GM13976 (cell line): ENCODE results near the gene POLR2L.

Experiments
- DNase-seq: peaks from one replicate; pipeline ENCODE4 v3.0.0; 2012; ENCODE audit warnings: low spot score
- in situ Hi-C: fragments of 300-500 bp; cut with MboI; formaldehyde crosslinking; loops from one replicate; pipeline ENCODE4 v1.12.0; 2022; ENCODE audit warnings: low sequenced_read_pairs, mixed read lengths, inconsistent platforms; ENCODE audit not compliant: unreplicated experiment
- TF ChIP-seq, protein P1 (sequence below): IDR thresholded peaks from 2 replicates; pipeline ENCODE4 v1.5.1; 2012; ENCODE audit warnings: borderline replicate concordance, mild to moderate bottlenecking; ENCODE audit not compliant: insufficient read depth; ENCODE audit errors: extremely low read depth, missing control alignments, control extremely low read depth

The POLR2L gene

DNA sequence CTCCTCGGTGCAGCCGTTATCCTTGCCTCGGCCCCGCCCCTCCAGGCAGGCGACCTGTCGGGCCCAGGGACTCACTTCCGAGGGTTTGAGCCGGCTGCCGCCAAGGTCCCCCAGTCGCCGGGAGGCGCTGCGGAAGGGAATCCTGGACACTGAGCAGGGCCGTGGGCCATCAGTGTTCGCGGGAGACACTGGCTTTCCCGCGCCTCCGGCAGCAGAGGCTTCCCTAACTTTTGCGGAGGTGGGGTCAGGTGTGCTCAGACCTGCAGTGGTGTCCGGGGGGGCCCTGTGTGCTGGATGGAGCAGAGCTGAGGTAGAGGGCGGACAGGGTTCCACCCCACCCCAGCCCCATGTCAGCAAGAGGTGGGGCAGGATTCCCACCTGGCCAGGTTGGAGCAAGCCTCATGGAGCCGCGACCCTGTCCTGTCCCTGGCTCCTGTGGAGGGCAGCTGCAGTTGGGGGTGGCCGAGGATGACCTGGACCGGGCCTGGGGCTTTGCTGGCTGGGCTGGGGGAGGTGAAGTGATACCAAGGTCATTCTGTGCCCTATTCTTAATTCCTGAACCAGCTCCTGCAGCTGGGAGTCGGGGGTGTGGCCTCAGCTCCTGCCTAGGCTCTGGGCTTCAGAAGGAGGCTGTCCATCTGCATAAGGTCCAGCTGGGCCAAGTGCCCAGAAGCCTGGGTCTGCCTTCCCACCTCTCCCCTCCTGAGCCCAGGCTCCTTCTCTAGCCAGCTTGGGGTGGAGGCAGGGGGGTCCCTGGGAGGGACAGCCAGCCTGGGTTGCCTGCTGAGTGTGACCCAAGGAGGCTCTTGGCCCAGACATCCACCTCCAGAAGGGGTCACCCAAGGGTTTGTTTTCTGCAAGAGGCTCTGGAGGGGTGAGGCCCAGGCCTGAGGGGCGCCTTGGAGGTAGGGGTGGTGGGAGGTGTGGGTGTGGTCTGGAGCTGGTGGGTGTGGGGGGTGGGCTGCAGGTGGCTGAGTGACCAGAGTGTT is 8.7 kb upstream of the POLR2L start:
- in situ Hi-C loops, result no loop called here
- TF ChIP-seq, protein P1, sequence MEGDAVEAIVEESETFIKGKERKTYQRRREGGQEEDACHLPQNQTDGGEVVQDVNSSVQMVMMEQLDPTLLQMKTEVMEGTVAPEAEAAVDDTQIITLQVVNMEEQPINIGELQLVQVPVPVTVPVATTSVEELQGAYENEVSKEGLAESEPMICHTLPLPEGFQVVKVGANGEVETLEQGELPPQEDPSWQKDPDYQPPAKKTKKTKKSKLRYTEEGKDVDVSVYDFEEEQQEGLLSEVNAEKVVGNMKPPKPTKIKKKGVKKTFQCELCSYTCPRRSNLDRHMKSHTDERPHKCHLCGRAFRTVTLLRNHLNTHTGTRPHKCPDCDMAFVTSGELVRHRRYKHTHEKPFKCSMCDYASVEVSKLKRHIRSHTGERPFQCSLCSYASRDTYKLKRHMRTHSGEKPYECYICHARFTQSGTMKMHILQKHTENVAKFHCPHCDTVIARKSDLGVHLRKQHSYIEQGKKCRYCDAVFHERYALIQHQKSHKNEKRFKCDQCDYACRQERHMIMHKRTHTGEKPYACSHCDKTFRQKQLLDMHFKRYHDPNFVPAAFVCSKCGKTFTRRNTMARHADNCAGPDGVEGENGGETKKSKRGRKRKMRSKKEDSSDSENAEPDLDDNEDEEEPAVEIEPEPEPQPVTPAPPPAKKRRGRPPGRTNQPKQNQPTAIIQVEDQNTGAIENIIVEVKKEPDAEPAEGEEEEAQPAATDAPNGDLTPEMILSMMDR, result no peak

DNA sequence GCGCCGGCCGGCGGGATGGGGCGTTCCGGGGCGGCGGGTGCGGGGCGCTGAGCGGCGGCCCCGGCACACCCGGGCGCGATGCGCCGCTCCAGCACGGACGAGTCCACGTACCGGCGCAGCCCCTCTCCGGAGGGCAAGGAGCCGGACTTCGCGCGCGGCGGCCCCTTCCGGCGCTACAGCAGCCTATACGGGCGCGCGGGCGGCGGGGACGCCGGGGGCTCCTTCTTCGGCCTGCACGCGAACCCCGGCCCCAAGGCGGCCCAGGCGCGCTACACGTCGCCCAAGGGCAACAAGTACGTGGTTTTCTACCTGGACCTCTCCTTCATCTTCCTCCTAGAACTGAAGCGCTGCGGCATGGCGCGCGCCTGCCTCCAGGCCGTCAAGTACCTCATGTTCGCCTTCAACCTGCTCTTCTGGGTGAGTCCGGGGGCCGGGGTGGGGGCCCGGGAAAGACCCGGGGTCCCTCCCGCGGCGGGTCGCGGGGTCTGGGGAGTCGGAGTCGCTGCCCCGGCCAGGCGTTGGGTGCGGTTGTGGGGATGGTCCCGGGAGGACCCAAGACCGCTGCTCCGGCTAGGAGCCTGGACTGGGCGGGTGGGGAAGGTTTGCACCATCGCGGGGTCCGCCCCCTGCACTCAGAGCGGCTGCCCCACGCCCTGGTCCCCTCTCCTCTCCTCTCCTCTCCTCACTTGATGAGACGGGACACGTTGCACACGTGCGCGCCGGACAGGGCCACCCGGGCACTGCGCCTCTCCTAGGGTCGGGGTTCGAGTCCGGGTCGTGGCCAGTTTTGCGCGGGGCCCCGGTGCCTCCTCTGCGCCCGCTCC is 7.8 kb upstream of the POLR2L start:
- DNase-seq, result no peak

More for the DNA sequence above, 8.7 kb upstream of the POLR2L start:
- DNase-seq, result peak; percentile 67

DNA sequence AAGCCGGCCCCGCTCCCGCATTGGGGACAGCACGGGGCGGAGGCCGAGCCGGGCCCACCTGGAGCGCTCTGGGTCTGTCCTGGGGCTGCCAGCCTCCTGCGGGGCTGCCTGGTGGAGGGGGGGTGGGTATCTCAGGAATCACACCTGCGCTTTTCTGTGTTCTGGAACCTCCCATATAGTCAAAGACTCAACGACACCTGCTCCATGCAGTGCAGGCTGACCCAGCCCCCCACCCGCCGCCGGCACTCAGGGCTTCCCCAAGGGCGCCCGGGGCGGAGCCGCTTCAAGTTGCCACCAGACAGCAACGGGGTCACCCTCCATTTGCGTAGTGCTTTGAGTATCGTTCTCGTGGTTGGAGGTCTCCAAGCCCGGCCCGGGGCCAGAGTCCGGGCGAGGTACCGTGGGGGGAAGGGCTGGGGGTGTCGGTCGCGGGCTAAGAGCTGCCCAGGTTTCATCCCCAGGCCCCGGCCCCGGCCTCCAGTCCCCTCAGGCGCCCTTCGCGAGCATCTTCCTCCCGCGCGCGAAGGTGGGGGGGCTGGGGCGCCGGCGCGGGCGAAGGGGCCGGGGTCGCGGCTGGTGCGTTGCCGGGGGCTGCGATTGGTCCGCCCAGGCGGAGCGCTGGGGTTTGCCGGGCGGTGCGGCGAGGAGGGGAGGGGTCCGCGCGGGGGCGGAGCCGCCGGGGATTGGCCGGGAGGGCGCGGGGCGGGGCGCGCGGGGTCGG is 6.9 kb upstream of the POLR2L start:
- TF ChIP-seq, protein P1, result no peak
- in situ Hi-C loops, result loop anchor here (10.0 kb wide), 1 partner anchor 206 kb away; no protein-coding TSS in a partner anchor
- DNase-seq, result peak; percentile 80

More for the DNA sequence above, 7.8 kb upstream of the POLR2L start:
- TF ChIP-seq, protein P1, result no peak
- in situ Hi-C loops, result loop anchor here (10.0 kb wide), 1 partner anchor 205 kb away; no protein-coding TSS in a partner anchor

DNA sequence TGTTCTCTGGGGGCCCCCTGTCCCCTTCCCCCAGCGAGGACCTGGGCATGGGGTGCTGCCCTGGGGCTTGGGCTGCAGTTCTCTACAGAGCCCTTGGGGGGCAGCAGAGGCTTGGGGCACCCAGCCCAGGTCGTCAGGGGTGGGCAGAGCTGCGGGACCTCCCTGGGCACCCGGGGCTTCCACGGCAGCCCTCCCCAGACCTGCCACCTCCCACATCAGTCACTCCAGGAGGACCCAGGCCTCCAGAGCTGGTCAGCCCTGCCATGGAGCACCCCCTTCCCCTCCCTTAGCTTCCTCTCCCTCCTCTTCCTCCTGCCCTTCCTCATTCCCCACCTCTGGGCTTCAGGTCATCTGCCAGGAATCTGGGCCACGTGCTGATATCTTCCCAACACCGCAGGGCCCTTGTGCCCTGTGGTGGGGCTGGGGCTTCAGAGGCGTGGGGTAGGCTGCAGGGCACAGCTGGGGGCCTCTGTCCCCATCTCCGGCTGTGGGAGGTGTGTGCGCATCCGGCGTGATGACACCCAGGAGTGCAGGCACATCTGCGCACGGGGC is 6.1 kb upstream of the POLR2L start:
- DNase-seq, result peak; percentile 88
- TF ChIP-seq, protein P1, result peak; percentile 89
- in situ Hi-C loops, result loop anchor here (10.0 kb wide), 1 partner anchor 206 kb away; no protein-coding TSS in a partner anchor

DNA sequence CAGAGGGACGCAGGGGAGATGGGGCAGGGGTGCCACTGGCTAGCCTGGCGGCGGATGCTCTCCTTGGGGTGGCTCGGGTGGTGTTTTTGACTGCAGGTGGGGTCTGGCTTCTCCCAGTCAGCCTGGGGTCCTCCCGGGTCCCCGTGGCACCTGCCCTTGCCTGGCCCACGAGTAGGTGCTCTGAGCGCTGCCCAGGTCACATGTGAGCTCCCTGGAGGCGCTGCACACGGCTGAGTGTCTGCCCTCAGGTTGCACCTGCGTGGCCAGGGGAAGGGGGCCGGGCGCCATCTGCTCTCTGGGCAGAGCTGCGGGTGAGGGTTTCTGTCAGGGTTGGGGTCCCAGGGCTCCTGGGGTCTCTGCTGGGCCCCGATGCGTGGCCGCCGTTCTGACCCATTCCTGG is 5.5 kb upstream of the POLR2L start:
- DNase-seq, result no peak
- in situ Hi-C loops, result loop anchor here (10.0 kb wide), 1 partner anchor 207 kb away; no protein-coding TSS in a partner anchor
- TF ChIP-seq, protein P1, result no peak

DNA sequence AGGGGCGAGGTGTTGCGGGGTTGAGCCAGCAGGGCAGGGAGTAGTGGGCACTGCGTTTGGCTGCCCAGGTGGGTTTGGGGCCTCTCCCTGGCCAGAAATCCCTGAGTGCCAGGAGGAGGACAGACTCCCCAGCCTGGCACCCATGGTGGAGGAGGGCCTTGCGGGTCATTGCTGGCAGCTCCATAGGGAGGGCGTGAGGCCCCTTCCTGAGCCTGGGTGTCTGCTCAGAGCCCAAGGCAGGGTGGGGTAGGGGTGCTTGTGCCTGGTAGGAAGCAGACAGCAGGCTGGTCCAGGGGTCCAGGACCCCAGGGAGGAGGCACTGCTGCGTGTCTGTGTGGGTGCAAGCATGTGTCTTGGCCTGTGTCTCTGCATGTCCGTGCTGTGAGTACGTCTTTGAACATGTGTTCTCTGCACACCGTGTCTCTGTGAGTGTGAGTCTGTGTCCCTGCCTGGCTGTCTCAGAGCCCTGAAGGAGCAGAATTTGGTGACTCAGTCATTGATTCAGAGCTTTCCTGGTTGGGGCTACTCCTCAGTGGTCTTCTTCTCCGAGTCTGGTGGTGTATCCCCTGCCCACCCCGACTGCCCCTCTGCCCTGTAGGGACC is 4.3 kb upstream of the POLR2L start:
- in situ Hi-C loops, result loop anchor here (10.0 kb wide), 1 partner anchor 208 kb away; no protein-coding TSS in a partner anchor
- DNase-seq, result no peak
- TF ChIP-seq, protein P1, result no peak
